IPS-20b (cell line): ENCODE data around the gene SLC14A1.

Experiments used
- H3K27ac ChIP-seq: one replicate; pipeline ENCODE4 v1.5.1; 2013; ENCODE audit warnings: low read length
- H3K27me3 ChIP-seq: 2 replicates; pipeline ENCODE4 v1.6.1; 2013; ENCODE audit warnings: mild to moderate bottlenecking, low read length, inconsistent platforms; ENCODE audit not compliant: insufficient read depth
- H3K36me3 ChIP-seq: 2 replicates; pipeline ENCODE4 v1.6.1; 2013; ENCODE audit warnings: low read depth, mild to moderate bottlenecking, inconsistent platforms, low read length, moderate library complexity; ENCODE audit not compliant: insufficient read depth
- H3K4me1 ChIP-seq: 2 replicates; pipeline ENCODE4 v1.6.1; 2013; ENCODE audit warnings: mild to moderate bottlenecking, control low read depth, inconsistent platforms, low read length, moderate library complexity; ENCODE audit not compliant: insufficient read depth
- H3K4me3 ChIP-seq: 2 replicates; pipeline ENCODE4 v1.5.1; 2013; ENCODE audit warnings: mild to moderate bottlenecking, low read length, inconsistent platforms
- H3K9ac ChIP-seq: 2 replicates; pipeline ENCODE4 v1.6.1; 2013; ENCODE audit warnings: low read depth, mild to moderate bottlenecking, inconsistent platforms, low read length, moderate library complexity
- H3K9me3 ChIP-seq: 2 replicates; pipeline ENCODE4 v1.6.1; 2013; ENCODE audit warnings: mild to moderate bottlenecking, low read depth, low read length, inconsistent platforms; ENCODE audit not compliant: insufficient read depth

SLC14A1 gene

DNA sequence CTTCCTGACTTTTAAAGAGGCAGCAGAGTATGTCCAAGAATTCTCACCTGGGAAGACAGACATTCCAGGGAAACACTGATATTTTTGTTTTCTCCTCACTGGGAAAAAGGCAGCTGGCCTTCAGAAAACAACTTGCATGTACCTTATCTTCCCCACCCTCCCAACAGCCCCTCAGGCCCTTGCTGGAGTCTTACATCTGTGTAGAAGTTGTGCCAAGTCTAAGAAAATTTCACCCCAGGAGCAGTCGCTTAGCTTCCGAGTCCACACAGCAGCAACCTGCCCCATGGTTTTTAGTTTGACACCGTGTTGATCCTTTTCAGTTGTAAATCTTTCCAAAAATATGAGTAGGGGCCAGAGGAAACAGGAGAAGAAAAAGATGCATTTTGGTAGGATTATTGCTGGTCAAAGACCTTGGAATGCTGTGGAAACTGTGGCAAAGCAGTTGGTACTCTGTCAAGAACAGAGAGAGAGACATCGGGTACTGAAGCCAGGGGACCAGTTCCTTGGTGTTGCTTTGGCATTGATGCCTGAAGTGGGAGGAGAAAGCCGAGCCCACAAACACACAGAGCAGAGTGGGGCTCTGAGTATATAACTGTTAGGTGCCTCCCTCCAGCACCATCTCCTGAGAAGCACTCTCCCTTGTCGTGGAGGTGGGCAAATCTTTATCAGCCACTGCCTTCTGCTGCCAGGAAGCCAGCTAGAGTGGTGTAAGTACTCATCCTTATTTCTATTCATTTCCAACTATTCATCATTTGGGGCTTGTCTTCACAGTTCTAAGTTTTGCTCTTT is at the start of gene SLC14A1:
Gene SLC14A1, plus strand, starts transcription at position 615 of the 789 bp plus-strand sequence. CDS start 6,140 bp downstream, outside the sequence.
- H3K4me3 ChIP-seq: no peak within 1 kb of the TSS
- no peak within 1 kb of the TSS for H3K9ac ChIP-seq
- H3K36me3 ChIP-seq: no peaks in the 10 kb centered on the region
- no peaks in the 10 kb centered on the region for H3K9me3 ChIP-seq
- no peaks in the 10 kb centered on the region for H3K4me1 ChIP-seq
- H3K27me3 ChIP-seq: no peaks in the 10 kb centered on the region; the same call in 1 of the 2 replicates
- no peak within 1 kb of the TSS for H3K27ac ChIP-seq

DNA sequence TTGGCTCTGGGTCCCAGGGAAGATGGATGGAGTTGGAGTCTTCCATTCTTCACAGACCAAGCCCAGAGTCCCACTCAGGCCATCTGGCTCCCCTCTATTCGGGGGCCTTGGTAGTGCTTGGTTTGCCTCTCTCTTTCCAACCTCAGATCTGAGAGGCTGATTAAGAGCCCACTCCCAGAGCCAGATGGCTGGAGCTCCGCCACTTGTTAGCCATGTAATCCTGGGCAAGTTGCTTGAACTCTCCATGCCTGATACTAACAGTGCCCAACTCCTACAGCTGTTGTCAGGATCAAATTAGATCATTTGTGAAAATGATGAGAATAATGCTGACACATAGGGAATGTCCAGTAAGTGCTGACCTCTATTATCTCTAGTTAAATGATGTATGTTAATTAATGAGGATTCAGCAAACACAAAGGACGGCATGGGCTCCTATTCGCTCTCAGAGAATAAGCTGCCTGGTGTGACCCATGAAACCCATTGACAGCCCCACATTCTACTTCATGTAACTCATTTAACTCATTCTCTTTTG is 46.6 kb upstream of the SLC14A1 start:
- H3K9me3 ChIP-seq: no peaks in the 10 kb centered on the region
- no peak overlapping the region for H3K9ac ChIP-seq
- no peak overlapping the region for H3K27ac ChIP-seq
- no peaks in the 10 kb centered on the region for H3K36me3 ChIP-seq
- H3K4me1 ChIP-seq: no peaks in the 10 kb centered on the region
- H3K4me3 ChIP-seq: no peak overlapping the region
- H3K27me3 ChIP-seq: no peaks in the 10 kb centered on the region

DNA sequence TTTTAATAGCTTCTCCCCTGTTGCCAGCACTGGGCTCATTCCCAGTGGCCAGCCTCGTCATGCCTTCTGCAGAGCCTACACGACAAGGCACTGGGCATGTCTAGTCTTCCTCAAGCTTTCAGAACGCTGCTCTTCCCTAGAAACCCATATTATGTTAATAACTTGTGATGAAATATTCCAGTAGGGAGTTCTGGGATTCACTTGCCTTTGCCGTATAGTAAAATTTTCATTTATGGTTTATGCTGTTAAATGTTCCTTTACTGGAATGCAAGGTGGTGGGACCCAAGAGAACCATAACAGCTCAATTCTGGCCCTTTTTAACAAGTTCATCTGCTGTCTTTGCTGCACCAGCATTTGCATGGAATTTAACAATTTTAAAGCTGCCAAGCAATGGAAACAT is 45.5 kb upstream of the SLC14A1 start:
- Histone ChIP-seq H3K4me1 (no peaks in the 10 kb centered on the region), H3K9ac (no peak overlapping the region), H3K27me3 (no peaks in the 10 kb centered on the region), H3K36me3 (no peaks in the 10 kb centered on the region), H3K27ac (no peak overlapping the region), H3K4me3 (no peak overlapping the region), H3K9me3 (no peaks in the 10 kb centered on the region)

DNA sequence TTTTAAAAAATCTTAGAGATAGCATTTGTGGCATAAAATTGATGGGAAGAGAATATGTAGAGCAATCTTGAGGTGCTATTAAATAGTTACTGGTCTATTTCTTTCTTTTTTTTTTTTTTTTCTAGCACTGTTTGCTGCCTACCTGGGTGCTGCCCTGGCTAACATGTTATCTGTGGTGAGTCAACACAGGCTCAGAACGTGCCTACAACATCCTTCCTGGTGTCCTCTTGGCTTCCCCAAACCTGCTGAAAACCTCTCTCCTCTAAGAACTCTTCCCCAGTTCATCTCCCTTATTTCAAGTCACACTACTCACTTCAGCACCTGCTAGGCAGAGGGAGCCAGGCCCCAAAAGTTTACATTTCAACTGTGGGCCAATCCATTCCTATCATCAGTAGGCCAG is 45.1 kb upstream of the SLC14A1 start:
- no peaks in the 10 kb centered on the region for H3K27me3 ChIP-seq
- no peaks in the 10 kb centered on the region for H3K36me3 ChIP-seq
- no peak overlapping the region for H3K9ac ChIP-seq
- no peak overlapping the region for H3K4me3 ChIP-seq
- H3K27ac ChIP-seq: no peak overlapping the region
- no peaks in the 10 kb centered on the region for H3K9me3 ChIP-seq
- H3K4me1 ChIP-seq: no peaks in the 10 kb centered on the region

DNA sequence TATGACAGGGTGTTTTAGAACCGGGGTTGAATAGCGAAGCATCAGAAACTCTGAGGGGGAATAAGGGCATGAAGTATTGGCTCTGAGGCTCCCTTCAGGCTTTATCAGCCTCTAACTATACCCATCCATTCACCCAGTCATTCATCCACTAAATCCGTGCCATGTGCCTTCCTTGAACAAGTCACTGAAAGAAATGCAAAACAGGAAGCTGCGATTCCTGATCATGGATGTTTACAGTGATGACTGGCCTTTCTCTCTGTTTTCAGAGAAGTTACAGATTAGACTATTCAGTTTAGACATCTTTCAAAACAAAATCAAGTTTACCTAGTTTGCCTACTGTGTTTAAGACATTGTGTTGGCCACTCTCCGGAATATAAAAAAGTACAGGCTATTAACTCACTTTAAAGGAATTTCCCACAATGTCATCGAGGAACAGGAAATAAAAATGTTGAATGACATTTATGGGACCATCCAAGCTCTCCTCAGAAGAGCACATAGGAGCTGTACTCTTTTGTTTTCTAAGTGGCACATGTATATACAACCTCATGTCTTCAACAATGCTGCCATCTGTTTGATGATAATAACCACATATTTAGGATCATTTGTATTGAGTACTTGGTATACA is 43.8 kb upstream of the SLC14A1 start:
- no peak overlapping the region for H3K27ac ChIP-seq
- H3K27me3 ChIP-seq: no peaks in the 10 kb centered on the region
- no peak overlapping the region for H3K9ac ChIP-seq
- no peaks in the 10 kb centered on the region for H3K36me3 ChIP-seq
- no peak overlapping the region for H3K4me3 ChIP-seq
- H3K4me1 ChIP-seq: no peaks in the 10 kb centered on the region
- H3K9me3 ChIP-seq: no peaks in the 10 kb centered on the region

DNA sequence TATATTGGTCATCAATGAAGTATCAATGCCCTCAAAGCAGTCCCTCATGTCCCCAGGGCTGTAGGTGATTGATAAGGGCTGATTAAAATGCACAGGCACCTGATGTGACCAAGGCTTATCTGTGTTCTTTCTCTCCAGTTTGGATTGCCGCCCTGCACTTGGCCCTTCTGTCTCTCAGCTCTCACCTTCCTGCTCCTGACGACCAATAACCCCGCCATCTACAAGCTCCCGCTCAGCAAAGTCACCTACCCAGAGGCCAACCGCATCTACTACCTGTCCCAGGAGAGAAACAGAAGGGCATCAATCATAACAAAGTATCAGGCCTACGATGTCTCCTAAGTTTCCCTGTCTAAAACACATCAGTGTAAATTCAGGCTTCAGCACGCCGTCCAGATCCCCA is 41.8 kb upstream of the SLC14A1 start:
- Histone ChIP-seq H3K36me3 (no peaks in the 10 kb centered on the region), H3K27me3 (no peaks in the 10 kb centered on the region), H3K4me3 (no peak overlapping the region)

DNA sequence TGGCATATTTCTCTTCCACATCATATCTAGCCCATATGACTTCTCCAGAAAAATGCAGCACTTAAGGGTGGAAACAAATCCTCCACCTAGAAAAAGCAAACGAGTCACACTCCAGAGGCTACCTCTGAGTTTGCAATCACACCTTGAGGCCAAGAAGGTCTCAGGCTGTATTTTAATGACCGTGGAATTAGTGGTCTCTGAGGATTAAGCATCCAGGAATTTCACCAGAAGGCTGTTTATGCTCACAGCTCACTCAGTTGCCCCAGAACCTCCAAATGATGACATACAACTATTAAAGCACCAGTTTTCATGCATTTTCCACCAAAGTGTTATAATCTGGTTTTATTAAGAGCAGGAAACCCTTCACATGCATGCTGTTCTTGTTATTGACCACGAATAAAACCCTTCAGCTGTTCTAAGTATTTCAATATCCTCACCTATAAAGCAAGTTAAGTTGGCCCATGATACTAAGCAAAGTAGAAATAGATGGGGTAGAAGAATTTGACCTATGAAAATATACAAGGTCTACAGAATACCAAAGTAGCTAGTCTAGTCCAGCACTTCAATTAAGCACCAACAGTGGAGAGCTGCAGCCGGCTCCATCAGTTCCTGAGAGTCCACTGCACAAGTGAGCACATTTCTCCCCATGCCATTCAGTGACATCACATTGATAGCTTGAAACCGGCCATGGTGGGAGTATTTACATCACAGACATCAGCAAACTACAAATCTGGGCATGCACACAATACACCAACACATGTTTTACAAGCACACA is 39.5 kb upstream of the SLC14A1 start:
- Histone ChIP-seq H3K27ac (no peak overlapping the region), H3K9me3 (no peaks in the 10 kb centered on the region), H3K4me3 (no peak overlapping the region), H3K36me3 (no peaks in the 10 kb centered on the region), H3K4me1 (peaks cover 12% of the 10 kb centered on the region), H3K9ac (no peak overlapping the region), H3K27me3 (no peaks in the 10 kb centered on the region)

More for the DNA sequence above, 41.8 kb upstream of the SLC14A1 start:
- H3K27ac ChIP-seq: no peak overlapping the region
- peaks cover 12% of the 10 kb centered on the region for H3K4me1 ChIP-seq
- no peak overlapping the region for H3K9ac ChIP-seq
- no peaks in the 10 kb centered on the region for H3K9me3 ChIP-seq

DNA sequence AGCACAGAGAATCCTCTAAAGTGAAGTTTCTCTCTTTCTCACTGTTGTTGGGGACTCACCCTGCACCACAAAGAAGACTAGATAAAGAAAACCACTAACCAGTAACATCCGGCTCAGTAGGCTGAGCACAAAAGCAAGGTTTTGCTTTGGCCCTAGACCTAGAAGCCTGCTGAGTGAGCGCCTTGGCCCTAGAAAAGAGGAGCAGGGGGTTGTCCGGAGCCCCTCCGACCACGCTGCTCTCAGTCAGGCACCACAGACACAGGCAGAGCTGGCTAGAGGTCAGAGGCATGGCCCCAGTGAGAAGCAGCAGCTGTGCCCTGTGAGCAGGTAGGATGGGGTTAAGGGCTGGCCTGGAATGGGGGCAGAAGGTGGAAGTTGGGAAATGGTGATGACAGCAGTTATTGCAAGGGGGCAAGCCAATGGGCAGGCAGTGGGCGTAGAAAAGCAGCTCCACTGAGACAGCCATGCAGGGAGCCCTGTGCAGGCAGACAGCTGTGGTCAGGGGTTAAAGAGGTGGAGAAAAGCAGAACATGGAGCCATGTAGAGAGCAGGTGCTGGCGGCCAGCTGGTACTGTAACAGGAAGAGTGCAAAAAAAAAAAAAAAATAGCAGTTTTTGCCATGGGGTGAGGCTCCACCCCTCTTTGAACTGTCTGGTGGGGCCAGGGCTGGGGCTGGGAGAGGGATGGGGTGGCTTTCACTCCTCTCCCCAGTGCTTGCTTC is 36.9 kb upstream of the SLC14A1 start:
- Histone ChIP-seq H3K9ac (no peak overlapping the region), H3K4me1 (peaks cover 12% of the 10 kb centered on the region), H3K9me3 (no peaks in the 10 kb centered on the region), H3K4me3 (no peak overlapping the region), H3K36me3 (no peaks in the 10 kb centered on the region), H3K27me3 (no peaks in the 10 kb centered on the region), H3K27ac (no peak overlapping the region)

DNA sequence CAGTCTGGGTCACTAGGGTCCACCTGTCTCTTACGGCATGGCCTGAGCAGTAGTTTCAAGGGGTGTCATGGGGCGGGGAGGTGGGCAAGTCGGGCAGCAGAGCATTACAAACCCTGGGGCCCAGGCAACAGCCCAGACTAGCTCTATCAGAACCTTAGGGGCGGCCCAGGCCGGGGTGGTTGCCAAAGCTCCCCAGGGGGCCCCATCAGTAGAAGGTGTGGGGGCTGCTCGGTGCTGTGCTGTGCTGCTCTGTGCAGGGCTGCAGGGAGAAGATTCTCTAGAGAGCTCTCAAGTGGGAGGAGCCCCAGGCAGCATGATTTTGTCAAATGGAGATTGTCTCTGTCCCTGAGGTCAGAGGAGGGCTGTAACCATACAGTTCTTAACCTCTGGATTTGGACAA is 36.4 kb upstream of the SLC14A1 start:
- H3K4me3 ChIP-seq: no peak overlapping the region
- no peaks in the 10 kb centered on the region for H3K27me3 ChIP-seq
- H3K27ac ChIP-seq: no peak overlapping the region
- no peaks in the 10 kb centered on the region for H3K36me3 ChIP-seq
- no peaks in the 10 kb centered on the region for H3K9me3 ChIP-seq
- H3K4me1 ChIP-seq: peaks cover 12% of the 10 kb centered on the region
- H3K9ac ChIP-seq: no peak overlapping the region

DNA sequence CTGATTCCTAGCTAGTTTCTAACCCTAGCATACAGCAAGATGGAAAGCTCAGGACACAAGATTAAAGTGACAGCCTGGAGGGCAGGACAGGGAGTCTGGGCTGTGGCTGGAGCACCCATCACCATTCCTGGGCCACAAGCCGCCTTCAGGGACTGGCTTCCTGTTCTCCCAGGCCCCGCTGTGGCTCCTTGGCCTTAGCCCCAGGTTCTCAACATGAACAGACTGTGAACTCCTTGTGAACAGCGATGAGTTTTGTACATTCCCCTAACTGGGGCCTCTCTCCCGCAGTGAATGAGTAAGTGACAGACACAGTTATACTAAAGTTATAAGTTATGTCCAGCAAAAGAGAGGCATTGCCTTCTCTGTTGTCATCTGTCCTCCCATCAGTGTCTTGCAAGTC is 35.9 kb upstream of the SLC14A1 start:
- peaks cover 12% of the 10 kb centered on the region for H3K4me1 ChIP-seq
- no peaks in the 10 kb centered on the region for H3K27me3 ChIP-seq
- no peaks in the 10 kb centered on the region for H3K9me3 ChIP-seq
- H3K27ac ChIP-seq: no peak overlapping the region
- no peak overlapping the region for H3K9ac ChIP-seq
- H3K4me3 ChIP-seq: no peak overlapping the region
- H3K36me3 ChIP-seq: no peaks in the 10 kb centered on the region

DNA sequence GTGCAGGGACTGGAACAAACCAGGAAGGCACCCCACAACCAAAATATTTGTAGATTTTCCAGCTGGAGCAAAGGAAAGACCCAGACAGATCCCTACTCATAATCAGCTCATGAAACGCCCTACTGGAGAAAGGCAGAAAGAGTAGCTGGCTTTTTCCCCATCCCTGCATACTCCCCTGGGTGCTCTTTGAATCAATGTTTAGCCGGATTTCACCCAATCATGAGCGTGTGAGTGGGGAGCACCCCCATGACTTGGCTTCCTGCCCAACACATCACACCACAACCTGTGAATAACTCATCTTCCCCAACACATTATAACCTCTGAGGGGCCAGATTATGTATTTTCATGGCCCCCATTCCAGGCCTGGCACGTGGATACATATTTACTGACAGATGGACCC is 35.1 kb upstream of the SLC14A1 start:
- peaks cover 12% of the 10 kb centered on the region for H3K4me1 ChIP-seq

More for the DNA sequence above, 35.1 kb upstream of the SLC14A1 start:
- H3K9ac ChIP-seq: no peak overlapping the region
- H3K27me3 ChIP-seq: no peaks in the 10 kb centered on the region
- no peak overlapping the region for H3K4me3 ChIP-seq
- H3K9me3 ChIP-seq: peaks cover 3% of the 10 kb centered on the region; the same call in 1 of the 2 replicates
- no peaks in the 10 kb centered on the region for H3K36me3 ChIP-seq
- no peak overlapping the region for H3K27ac ChIP-seq
